HG03575 (cell line): ENCODE results near the gene OS9.

Experiments
- ATAC-seq: cut with Tn5 transposase; IDR thresholded peaks from one replicate; pipeline ENCODE4 v1.9.1; 2021; ENCODE audit not compliant: unreplicated experiment, insufficient number of reproducible peaks, low FRiP score; ENCODE audit errors: extremely low read depth

Gene OS9

GRCh38 chr12:57744194-57744776, 50.4 kb downstream of the OS9 start:
- no peak for ATAC-seq

- ATAC-seq: peak; percentile 37
Measured at GRCh38 chr12:57744777-57745484, 51.0 kb downstream of the OS9 start, which contains the start of gene TSPAN31. Gene TSPAN31, plus strand, starts transcription at chr12:57745039. Its CDS starts 116 bp downstream, at chr12:57745155.

- no peak for ATAC-seq
Measured at GRCh38 chr12:57745485-57745881, 51.6 kb downstream of the OS9 start.

GRCh38 chr12:57746025-57746424, 52.1 kb downstream of the OS9 start:
- ATAC-seq: no peak

- no peak for ATAC-seq
Measured at GRCh38 chr12:57749061-57749460, 55.1 kb downstream of the OS9 start.

GRCh38 chr12:57750561-57751431, 56.9 kb downstream of the OS9 start:
- no peak for ATAC-seq

- no peak for ATAC-seq
Measured at GRCh38 chr12:57751432-57751787, 57.5 kb downstream of the OS9 start.

GRCh38 chr12:57751788-57752667, 58.1 kb downstream of the OS9 start, which contains the start of gene CDK4:
Gene CDK4, minus strand, starts transcription at chr12:57752310. Its CDS starts 593 bp downstream, at chr12:57751717.
- ATAC-seq: peak; percentile 44

- ATAC-seq: no peak
Measured at GRCh38 chr12:57752668-57753000, 58.7 kb downstream of the OS9 start.

- ATAC-seq: no peak
Measured at GRCh38 chr12:57753756-57754337, 59.9 kb downstream of the OS9 start.

- ATAC-seq: no peak
Measured at GRCh38 chr12:57754411-57755193, 60.7 kb downstream of the OS9 start, which contains the start of gene MARCHF9. Gene MARCHF9, plus strand, starts transcription at chr12:57755103. Its CDS starts 426 bp downstream, at chr12:57755529.

GRCh38 chr12:57755194-57755453, 61.2 kb downstream of the OS9 start:
- no peak for ATAC-seq

- no peak for ATAC-seq
Measured at GRCh38 chr12:57755454-57756372, 61.8 kb downstream of the OS9 start.

- no peak for ATAC-seq
Measured at GRCh38 chr12:57756406-57757341, 62.7 kb downstream of the OS9 start.

- no peak for ATAC-seq
Measured at GRCh38 chr12:57757771-57758170, 63.8 kb downstream of the OS9 start.
